Brain pericyte (primary cell): Measurements from ENCODE around the gene CDH16.
"Not testable (repeated sequence)": the region's sequence is repeated elsewhere in the genome, so short reads cannot be mapped to it uniquely, and the experiment has no call there.

ENCODE experiments used
- DNase-seq: peaks from one replicate; pipeline ENCODE4 v3.0.0-alpha.2; 2012; ENCODE audit warnings: low read depth, low spot score

CDH16 gene

DNA sequence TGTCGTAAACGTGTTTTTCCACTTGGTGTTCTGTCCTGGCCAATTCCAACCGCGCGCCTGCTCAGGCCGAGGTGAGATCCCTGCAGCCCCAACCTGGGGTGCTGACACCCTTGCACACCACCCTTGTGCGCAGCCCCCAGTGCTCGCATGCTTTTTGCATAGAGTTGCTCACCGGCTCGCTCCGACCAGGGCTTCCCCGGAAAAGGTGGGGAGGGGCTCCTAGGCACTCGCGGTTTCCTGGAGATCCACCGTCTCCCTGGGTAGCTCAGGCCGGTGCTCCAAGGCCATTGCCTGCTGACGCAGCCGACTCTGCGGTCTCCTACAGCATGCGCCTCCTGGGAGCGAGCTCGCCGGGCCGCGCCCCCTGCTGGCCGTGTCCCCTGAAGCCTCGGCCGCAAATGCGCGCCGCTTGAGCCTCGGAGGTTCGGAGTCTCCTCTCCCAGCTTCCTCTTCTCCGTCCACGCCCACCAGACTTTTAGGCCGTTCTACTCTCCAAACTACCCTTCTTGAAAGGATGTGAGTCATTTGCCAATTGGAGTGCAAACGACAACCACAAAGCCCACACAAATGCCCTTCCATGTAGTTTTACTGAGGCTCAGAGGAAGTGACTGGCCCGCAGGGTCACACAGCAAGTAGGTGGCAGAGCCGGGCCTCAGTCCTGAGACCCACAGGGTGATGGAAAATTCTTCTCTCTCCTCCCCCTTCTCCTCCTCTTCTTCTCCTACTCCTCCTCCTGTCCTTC is 45.6 kb downstream of the CDH16 start:
- DNase-seq: peak; percentile 67

DNA sequence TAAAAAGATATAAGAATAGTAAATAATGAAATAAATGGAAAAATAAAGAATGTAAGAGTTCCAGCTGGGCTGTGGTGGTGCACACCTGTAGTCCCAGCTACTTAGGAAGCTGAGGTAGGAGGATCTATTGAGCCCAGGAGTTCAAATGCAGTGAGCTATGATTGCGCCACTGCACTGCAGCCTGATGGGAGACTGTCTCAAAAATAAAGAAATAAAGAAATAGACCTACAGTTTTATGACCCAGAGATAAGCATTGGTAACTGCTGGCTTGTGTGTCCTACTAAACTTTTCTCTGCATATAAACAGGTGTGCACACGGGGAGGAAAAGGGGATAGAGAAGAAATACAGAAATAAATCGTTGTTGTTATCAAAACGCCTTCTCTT is 46.1 kb downstream of the CDH16 start:
- DNase-seq: no peak

DNA sequence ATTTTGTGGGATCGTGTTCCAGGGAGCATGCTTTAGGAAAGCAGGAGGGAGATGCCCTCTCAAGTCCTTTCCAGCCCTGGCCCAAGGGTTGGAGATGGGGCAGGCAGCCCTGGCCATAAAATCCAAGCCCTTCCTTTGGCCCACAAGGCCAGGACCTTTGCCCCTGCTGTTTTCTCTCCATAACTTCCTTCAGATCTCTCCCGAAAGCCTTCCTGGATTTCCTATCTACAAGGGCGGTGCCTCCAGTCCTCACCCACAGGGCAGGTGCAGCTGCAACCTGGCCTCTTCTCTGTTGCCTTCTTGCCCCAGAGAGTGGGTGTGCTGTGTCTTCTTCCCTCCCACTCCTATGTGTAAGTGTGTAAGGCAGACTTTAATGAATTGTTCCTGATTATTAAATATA is 46.8 kb downstream of the CDH16 start:
- no peak for DNase-seq

DNA sequence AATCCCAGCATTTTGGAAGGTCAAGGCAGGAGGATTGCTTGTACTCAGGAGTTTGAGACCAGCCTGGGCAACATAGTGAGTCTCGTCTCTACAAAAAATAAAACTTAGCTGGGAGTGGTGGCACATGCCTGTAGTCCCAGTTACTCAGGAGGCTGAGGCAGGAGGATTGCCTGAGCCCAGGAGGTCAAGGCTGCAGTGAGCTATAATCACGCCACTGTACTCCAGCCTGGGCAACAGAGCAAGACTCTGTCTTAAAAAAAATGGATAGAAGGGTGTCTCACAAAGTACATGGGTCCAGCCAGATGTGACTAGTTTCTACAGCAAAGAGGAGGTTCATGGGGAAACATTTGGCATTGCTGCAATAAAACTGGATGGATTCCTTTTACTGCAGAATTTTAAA is 47.3 kb downstream of the CDH16 start:
- DNase-seq: not testable (repeated sequence)

DNA sequence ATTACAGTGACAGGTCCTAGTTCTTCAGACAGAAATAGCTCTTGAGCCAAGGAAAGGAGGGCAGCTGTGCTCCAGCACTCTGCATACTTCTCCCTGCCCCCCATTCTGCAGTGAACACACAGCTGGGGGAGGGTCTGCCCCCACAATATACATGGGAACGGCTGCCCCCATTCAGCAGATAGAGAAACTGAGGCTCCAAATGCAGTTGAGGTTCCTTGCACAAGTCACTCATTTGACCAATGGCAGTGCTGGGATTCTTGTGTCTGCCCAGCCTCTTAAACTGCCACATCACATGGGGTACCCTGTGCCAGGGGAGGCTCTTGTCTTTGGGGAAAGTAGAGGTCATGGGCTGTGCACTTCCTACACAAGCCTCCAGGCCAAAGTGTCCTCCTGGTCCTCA is 49.3 kb downstream of the CDH16 start:
- DNase-seq: no peak

DNA sequence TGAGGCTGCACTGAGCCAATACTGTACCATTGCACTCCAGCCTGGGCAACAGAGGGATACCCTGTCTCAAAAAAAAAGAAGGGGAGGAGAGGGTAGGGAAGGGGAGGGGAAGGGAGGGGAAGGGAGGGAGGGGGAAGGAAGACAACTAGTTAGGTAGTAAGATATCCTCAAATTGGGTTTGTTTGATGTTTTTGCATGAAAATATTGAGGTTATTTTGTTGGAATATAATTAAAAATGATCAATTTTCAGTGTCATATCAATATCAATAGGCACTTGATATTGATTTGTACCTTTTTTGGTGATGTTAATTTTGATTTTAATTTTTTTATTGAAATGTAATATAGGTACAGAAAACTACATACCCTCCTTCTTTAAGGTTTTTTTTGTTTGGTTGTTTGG is 55.0 kb downstream of the CDH16 start:
- DNase-seq: no peak

DNA sequence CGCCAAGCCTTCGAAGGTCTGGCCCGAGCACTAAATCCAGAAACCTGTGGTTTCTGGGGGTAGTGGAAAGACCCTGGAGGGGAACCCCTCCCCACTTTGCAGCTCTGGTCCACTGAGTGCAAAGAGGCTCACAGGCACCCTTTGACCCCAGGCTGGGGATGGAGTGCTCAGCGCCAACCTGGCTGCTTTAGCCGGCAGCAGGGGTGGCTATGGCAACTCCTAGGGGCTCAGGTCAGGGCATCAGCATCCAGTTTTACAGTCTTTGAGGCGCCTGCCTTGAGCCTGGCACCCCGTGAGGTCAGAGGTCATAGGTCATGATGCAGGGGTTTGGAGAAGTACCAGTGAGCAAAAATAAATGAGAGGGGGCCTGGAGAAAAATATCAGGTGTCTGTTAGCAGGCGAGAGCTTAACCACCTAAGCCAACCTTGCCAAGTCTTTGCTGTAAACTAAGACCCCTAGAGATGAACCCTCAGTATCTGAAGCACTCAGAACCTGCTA is 56.6 kb downstream of the CDH16 start:
- DNase-seq: no peak

DNA sequence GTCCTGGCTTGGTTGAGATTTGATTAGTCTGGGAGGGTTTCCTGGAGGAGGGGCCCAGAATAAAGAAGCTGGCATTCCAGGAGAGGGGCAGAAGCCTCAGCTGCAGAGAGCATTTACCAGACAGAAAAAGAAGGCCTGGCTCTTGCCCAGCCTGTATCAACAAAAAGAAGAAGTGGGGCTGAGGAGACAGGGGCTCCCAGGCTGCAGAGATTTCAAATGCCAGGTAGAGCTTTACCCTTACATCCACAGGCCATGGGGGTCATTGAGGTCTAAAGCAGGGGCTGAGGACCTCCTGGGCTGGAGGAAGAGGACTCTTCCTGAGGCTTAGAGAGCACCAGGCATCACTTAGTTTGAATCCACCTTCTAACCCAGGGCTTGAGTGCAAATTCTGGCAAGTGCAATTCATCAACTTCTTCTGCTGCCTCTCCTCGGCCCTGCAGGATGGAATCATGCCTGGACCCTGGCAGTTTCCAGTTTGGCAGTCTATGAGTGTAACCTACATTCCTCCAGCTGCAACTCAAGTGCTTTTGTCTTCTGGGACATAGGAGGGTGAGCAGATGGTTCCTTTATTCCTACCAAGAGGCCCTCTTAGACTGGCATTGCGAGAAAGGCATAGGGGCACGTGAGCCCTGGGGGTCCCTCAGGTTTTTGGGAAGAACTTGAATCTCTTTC is 59.2 kb downstream of the CDH16 start:
- DNase-seq: no peak

DNA sequence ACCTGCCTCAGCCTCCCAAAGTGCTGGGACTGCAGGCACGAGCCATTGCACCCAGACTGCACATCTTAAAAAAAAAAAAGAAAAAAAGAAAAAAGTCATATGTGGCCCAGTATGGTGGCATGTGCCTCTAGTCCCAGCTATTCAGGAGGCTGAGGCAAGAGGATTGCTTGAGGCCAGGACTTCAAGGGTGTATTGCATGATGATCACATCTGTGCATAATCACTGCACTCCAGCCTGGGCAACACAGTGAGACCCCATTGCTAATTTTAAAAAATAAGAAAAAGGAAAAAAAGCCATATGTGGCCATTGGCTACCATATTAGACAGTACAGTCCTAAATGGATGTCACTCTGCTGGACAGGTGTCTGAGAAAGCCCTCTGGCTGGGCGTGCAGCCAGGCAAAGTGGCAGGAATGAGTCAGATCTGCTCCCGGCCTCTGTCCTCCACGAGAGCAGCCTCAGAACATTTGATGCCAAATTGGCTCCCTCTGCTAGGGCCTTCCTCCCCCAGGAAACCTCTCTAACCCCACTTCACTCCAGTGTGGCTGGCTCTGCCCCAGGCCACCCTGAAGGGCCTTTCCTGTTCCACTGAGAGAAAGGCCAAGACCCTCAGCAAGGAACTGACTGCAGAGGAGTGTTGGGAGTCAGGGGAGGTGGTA is 59.8 kb downstream of the CDH16 start:
- DNase-seq: no peak
